Measurements from ENCODE around the gene CDH8. TPM values are rescaled to one million over a fixed set of nuclear protein-coding genes. Genes with fewer than 3 reads are reported as not detected.
"Not testable (repeated sequence)": the region's sequence is repeated elsewhere in the genome, so short reads cannot be mapped to it uniquely, and the experiment has no call there.

CDH8 gene
- total RNA-seq, 2 donors from 2014 or later = not detected

GRCh38 chr16:61763991-61764390 lies 272.2 kb downstream of the CDH8 start:
- Mint-ChIP-seq H3K4me3 (no peak overlapping the region), H3K27ac (no peak overlapping the region), H3K27me3 (ENCODE audit: low read depth) (no peaks in the 10 kb centered on the region), H3K9me3 (peaks cover 0 to 9% of the 10 kb centered on the region in 2 donors), H3K4me1 (ENCODE audit: low read depth) (no peaks in the 10 kb centered on the region), H3K36me3 (ENCODE audit: insufficient read depth in 2 of 2) (peaks cover 1 to 2% of the 10 kb centered on the region in 2 donors)
- ATAC-seq (replicated peaks in 1 of 2) (no peak), DNase-seq (no peak)

- H3K27ac Mint-ChIP-seq = no peak overlapping the region
- peaks cover 1 to 2% of the 10 kb centered on the region in 2 donors for H3K36me3 Mint-ChIP-seq (ENCODE audit: insufficient read depth in 2 of 2)
- H3K4me3 Mint-ChIP-seq = no peak overlapping the region
- ATAC-seq (replicated peaks in 1 of 2) (no peak), DNase-seq (no peak)
- no peaks in the 10 kb centered on the region for H3K27me3 Mint-ChIP-seq (ENCODE audit: low read depth)
- no peaks in the 10 kb centered on the region for H3K4me1 Mint-ChIP-seq (ENCODE audit: low read depth)
- peaks cover 0 to 6% of the 10 kb centered on the region in 2 donors for H3K9me3 Mint-ChIP-seq
Measured at GRCh38 chr16:61763013-61763412, 273.2 kb downstream of the CDH8 start.

GRCh38 chr16:61730997-61731396 lies 305.2 kb downstream of the CDH8 start:
- ATAC-seq (replicated peaks in 1 of 2) = no peak
- Mint-ChIP-seq H3K4me3 (no peak overlapping the region), H3K36me3 (ENCODE audit: insufficient read depth in 2 of 2) (no peaks in the 10 kb centered on the region), H3K27me3 (ENCODE audit: low read depth) (no peaks in the 10 kb centered on the region), H3K9me3 (peaks cover 14 to 17% of the 10 kb centered on the region in 2 donors), H3K27ac (no peak overlapping the region), H3K4me1 (ENCODE audit: low read depth) (no peaks in the 10 kb centered on the region)
- DNase-seq = no peak

- Mint-ChIP-seq H3K36me3 (ENCODE audit: insufficient read depth in 2 of 2) (no peaks in the 10 kb centered on the region), H3K27me3 (ENCODE audit: low read depth) (no peaks in the 10 kb centered on the region), H3K9me3 (peaks cover 8% of the 10 kb centered on the region in 2 donors), H3K27ac (no peak overlapping the region), H3K4me1 (ENCODE audit: low read depth) (no peaks in the 10 kb centered on the region), H3K4me3 (no peak overlapping the region)
- DNase-seq (no peak), ATAC-seq (replicated peaks in 1 of 2) (no peak)
Measured at GRCh38 chr16:61726701-61727100, 309.5 kb downstream of the CDH8 start.

GRCh38 chr16:61726125-61726524 lies 310.1 kb downstream of the CDH8 start:
- H3K27ac Mint-ChIP-seq = no peak overlapping the region
- no peaks in the 10 kb centered on the region for H3K27me3 Mint-ChIP-seq (ENCODE audit: low read depth)
- no peak for ATAC-seq (replicated peaks in 1 of 2)
- peaks cover 7 to 8% of the 10 kb centered on the region in 2 donors for H3K9me3 Mint-ChIP-seq
- no peak for DNase-seq
- no peak overlapping the region for H3K4me3 Mint-ChIP-seq
- H3K4me1 Mint-ChIP-seq (ENCODE audit: low read depth) = no peaks in the 10 kb centered on the region
- no peaks in the 10 kb centered on the region for H3K36me3 Mint-ChIP-seq (ENCODE audit: insufficient read depth in 2 of 2)

- H3K27me3 Mint-ChIP-seq (ENCODE audit: low read depth) = no peaks in the 10 kb centered on the region
- H3K9me3 Mint-ChIP-seq = peaks cover 2 to 9% of the 10 kb centered on the region in 2 donors
- ATAC-seq (replicated peaks in 1 of 2) = no peak
- H3K36me3 Mint-ChIP-seq (ENCODE audit: insufficient read depth in 2 of 2) = no peaks in the 10 kb centered on the region
- H3K4me3 Mint-ChIP-seq = no peak overlapping the region
- DNase-seq = no peak
- no peaks in the 10 kb centered on the region for H3K4me1 Mint-ChIP-seq (ENCODE audit: low read depth)
- no peak overlapping the region for H3K27ac Mint-ChIP-seq
Measured at GRCh38 chr16:61721544-61721943, 314.7 kb downstream of the CDH8 start.

- Mint-ChIP-seq H3K4me3 (no peak overlapping the region), H3K27me3 (ENCODE audit: low read depth) (no peaks in the 10 kb centered on the region), H3K27ac (no peak overlapping the region), H3K4me1 (ENCODE audit: low read depth) (no peaks in the 10 kb centered on the region), H3K36me3 (ENCODE audit: insufficient read depth in 2 of 2) (no peaks in the 10 kb centered on the region), H3K9me3 (peaks cover 0 to 6% of the 10 kb centered on the region in 2 donors)
- DNase-seq = no peak
- ATAC-seq (replicated peaks in 1 of 2) = no peak
Measured at GRCh38 chr16:61715393-61715792, 320.8 kb downstream of the CDH8 start.

GRCh38 chr16:61713787-61714186 lies 322.5 kb downstream of the CDH8 start:
- Mint-ChIP-seq H3K9me3 (no peaks in the 10 kb centered on the region), H3K27ac (no peak overlapping the region), H3K4me3 (no peak overlapping the region), H3K36me3 (ENCODE audit: insufficient read depth in 2 of 2) (no peaks in the 10 kb centered on the region), H3K27me3 (ENCODE audit: low read depth) (no peaks in the 10 kb centered on the region), H3K4me1 (ENCODE audit: low read depth) (no peaks in the 10 kb centered on the region)
- no peak for ATAC-seq (replicated peaks in 1 of 2)
- no peak for DNase-seq

- not testable (repeated sequence) for H3K4me3 Mint-ChIP-seq; H3K27me3 Mint-ChIP-seq (ENCODE audit: low read depth)
Measured at GRCh38 chr16:61699640-61700039, 336.6 kb downstream of the CDH8 start.

GRCh38 chr16:61684541-61684940 lies 351.7 kb downstream of the CDH8 start:
- Mint-ChIP-seq H3K27me3 (ENCODE audit: low read depth) (no peaks in the 10 kb centered on the region), H3K4me3 (no peak overlapping the region), H3K9me3 (peaks cover 11 to 15% of the 10 kb centered on the region in 2 donors), H3K27ac (no peak overlapping the region), H3K4me1 (ENCODE audit: low read depth) (no peaks in the 10 kb centered on the region), H3K36me3 (ENCODE audit: insufficient read depth in 2 of 2) (no peaks in the 10 kb centered on the region)
- ATAC-seq (replicated peaks in 1 of 2) (no peak), DNase-seq (no peak)

More at GRCh38 chr16:61699640-61700039, 336.6 kb downstream of the CDH8 start:
- not testable (repeated sequence) for H3K27ac Mint-ChIP-seq; H3K9me3 Mint-ChIP-seq; H3K4me1 Mint-ChIP-seq (ENCODE audit: low read depth); ATAC-seq (replicated peaks in 1 of 2); H3K36me3 Mint-ChIP-seq (ENCODE audit: insufficient read depth in 2 of 2); DNase-seq

GRCh38 chr16:61681673-61682072 lies 354.6 kb downstream of the CDH8 start:
- ATAC-seq (replicated peaks in 1 of 2) = no peak
- H3K27me3 Mint-ChIP-seq (ENCODE audit: low read depth) = no peaks in the 10 kb centered on the region
- H3K4me3 Mint-ChIP-seq = no peak overlapping the region
- H3K27ac Mint-ChIP-seq = no peak overlapping the region
- H3K4me1 Mint-ChIP-seq (ENCODE audit: low read depth) = no peaks in the 10 kb centered on the region
- no peaks in the 10 kb centered on the region for H3K36me3 Mint-ChIP-seq (ENCODE audit: insufficient read depth in 2 of 2)
- H3K9me3 Mint-ChIP-seq = peaks cover 17 to 19% of the 10 kb centered on the region in 2 donors
- no peak for DNase-seq

- Mint-ChIP-seq H3K27ac (no peak overlapping the region), H3K4me3 (no peak overlapping the region), H3K36me3 (ENCODE audit: insufficient read depth in 2 of 2) (no peaks in the 10 kb centered on the region), H3K27me3 (ENCODE audit: low read depth) (no peaks in the 10 kb centered on the region), H3K9me3 (peaks cover 17 to 19% of the 10 kb centered on the region in 2 donors), H3K4me1 (ENCODE audit: low read depth) (no peaks in the 10 kb centered on the region)
- ATAC-seq (replicated peaks in 1 of 2) (no peak), DNase-seq (no peak)
Measured at GRCh38 chr16:61681124-61681523, 355.1 kb downstream of the CDH8 start.

GRCh38 chr16:61678182-61678581 lies 358.1 kb downstream of the CDH8 start:
- no peak overlapping the region for H3K4me3 Mint-ChIP-seq
- no peak for ATAC-seq (replicated peaks in 1 of 2)
- H3K36me3 Mint-ChIP-seq (ENCODE audit: insufficient read depth in 2 of 2) = no peaks in the 10 kb centered on the region
- H3K27ac Mint-ChIP-seq = no peak overlapping the region
- DNase-seq = no peak
- H3K27me3 Mint-ChIP-seq (ENCODE audit: low read depth) = no peaks in the 10 kb centered on the region
- H3K9me3 Mint-ChIP-seq = peaks cover 10 to 15% of the 10 kb centered on the region in 2 donors
- no peaks in the 10 kb centered on the region for H3K4me1 Mint-ChIP-seq (ENCODE audit: low read depth)

GRCh38 chr16:61677776-61678175 lies 358.5 kb downstream of the CDH8 start:
- Mint-ChIP-seq H3K9me3 (peaks cover 10 to 15% of the 10 kb centered on the region in 2 donors), H3K36me3 (ENCODE audit: insufficient read depth in 2 of 2) (no peaks in the 10 kb centered on the region), H3K4me3 (no peak overlapping the region), H3K27me3 (ENCODE audit: low read depth) (no peaks in the 10 kb centered on the region), H3K27ac (no peak overlapping the region), H3K4me1 (ENCODE audit: low read depth) (no peaks in the 10 kb centered on the region)
- ATAC-seq (replicated peaks in 1 of 2) = no peak
- DNase-seq = no peak

Measured in activated T-cell treated with anti-CD3 and anti-CD28 coated beads, Interleukin-2, amount 50 U/mL, for 72 hours (primary cell).